AML-193 (cell line): Measurements from ENCODE around the gene HERPUD2.
"Not testable (repeated sequence)": the region's sequence is repeated elsewhere in the genome, so short reads cannot be mapped to it uniquely, and the experiment has no call there.

Experiments used
- DNase-seq, 2 experiments: peaks; one replicate each; lab custom pipeline; 2025; lab: John Stamatoyannopoulos, UW

The HERPUD2 gene

DNA sequence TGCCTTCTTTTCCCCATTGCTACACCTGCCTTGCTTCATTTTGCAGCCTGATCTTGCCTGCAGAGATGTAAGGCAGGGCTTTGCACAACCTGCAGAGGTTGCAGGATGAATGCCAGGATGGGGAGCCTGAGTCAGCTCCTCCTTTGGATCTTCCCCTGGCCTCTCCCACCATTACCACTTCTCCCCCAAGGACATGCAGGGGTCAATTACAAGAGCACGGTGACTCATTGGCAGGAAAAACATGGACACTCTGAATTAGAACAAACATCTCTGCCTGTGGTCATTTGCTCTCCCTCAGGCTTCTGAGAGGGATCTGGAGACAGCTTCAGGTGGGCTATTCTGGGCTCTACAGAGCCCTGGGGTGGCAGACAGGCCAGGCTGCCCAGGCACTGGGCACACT lies 89.2 kb downstream of the HERPUD2 start:
- no peak for DNase-seq

DNA sequence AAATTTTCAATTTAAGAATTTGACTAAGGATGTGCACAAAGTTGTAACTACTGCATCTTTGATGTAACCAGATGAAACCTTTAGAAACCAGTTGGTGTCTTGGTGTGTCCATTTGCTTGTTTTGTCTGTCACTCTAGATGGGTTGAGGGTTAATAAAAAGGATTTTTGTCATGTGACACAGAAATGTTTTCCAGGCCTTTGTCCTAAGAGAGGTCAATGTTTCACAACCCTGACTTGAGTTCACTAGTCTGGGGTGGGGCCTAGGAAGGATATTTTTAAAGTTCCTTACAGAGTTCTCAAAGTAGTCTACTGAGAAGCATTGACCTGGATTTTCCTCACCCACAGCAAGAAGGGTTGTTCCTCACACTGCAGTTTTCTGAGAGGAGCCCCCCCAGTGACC lies 90.3 kb downstream of the HERPUD2 start:
- no peak for DNase-seq

DNA sequence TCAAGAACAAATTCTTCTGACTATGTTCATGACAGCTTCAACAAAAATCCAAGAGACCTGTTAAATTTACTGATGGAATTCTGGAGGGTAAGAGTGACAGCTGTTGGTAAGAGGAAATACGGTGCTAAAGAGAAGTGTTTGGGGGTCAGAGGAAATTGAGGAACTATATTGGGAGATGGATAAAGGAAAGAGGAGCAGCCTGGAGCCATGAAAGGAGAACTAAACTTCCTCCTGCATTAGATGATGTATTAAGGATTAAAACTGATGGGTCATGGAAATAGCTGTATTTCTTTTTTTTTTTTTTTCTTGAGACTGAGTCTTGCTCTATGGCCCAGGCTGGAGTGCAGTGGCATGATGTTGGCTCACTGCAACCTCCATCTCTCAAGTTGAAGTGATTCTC lies 95.3 kb downstream of the HERPUD2 start:
- DNase-seq, result no peak

DNA sequence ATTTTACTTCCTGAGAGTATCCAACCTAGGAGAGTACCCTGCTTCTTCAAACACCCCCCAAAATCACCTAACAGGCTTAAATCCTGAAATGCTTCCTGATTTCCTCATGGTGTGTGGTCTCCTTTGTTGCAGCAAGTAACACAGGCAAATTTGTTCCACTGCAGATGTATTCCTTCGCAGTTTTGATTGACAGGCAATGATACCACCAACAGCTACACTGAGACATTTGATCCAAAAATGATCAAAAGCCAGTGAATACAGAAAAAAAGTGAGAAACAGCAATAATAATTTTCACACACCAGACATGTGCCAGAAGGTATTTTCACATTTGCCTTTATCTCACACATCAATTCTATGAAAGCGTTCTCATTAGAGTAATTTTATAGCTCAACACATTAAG lies 95.9 kb downstream of the HERPUD2 start:
- no peak for DNase-seq

DNA sequence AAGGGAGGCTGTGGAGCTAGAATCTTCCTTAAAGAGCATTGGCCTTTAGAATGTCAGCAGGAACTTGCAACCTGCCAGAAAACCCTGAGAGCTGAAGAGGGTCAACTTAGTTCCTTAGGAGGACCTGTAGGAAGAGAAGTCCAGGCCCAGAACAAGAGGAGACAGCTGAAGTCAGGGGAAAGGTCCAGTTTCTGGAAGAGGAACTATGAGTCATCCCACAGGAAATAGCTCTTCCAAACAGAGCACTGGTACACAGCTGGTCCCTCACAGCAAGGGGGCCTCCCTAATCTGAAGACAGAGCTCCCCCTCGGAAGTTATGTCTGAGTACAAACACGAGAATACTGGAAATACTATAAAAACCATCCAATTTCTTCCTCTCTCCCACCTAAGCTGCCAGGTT lies 98.9 kb downstream of the HERPUD2 start:
- no peak for DNase-seq

DNA sequence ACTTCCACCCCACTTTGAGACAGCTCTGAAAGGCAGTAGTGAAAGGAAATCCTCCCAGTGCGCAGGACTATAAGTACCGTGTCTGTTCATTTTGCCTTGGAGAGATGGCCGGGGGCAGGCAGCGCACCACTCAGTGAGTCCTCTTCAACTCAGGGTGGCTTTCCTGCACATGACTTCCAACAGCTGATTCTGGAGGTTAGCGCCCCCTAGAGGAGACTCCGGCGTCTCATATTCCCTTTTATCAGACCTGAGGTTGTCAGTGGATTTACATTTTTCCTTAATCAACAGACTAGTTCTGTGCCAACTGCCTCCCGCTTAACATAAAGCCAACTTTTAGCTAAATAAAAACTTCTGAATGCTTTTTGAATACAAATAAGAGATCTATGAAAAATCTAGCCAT lies 101.0 kb downstream of the HERPUD2 start:
- peak; percentile 0 to 2 for DNase-seq

DNA sequence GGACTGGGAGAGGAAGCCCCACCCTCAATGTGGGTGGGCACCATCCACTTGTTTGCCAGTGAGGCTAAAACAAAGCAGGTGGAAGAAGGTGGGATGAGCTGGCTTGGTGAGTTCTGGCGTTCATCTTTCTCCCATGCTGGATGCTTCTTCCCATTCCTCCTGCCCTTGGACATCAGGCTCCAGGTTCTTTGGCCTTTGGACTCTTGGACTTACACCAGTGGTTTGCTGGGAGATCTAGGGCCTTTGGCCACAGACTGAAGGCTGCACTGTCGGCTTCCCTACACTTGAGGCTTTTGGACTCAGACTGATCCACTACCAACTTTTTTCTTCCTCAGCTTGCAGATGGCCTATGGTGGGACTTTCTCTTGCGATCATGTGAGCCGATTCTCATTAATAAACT lies 106.3 kb downstream of the HERPUD2 start:
- no peak for DNase-seq

DNA sequence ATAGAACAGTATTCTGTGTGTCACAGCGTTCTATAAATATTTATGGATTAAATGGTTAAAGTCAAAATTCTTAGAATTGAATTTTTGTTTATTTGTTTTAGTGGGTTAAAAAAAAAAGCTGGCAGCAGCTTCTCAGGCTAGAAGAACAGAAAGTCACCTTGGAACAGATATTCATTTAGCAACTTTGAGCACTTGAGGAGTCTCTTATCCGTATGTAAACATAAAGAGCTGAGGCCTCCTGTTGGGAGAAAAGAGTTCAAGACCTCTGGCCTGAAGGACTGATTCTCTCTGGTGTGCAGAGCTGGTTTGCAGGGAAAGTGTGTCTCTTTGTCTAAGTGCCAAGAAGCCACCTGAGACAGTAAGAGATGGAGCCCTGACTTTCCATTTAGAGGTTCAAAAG lies 109.9 kb downstream of the HERPUD2 start:
- DNase-seq, result no peak

DNA sequence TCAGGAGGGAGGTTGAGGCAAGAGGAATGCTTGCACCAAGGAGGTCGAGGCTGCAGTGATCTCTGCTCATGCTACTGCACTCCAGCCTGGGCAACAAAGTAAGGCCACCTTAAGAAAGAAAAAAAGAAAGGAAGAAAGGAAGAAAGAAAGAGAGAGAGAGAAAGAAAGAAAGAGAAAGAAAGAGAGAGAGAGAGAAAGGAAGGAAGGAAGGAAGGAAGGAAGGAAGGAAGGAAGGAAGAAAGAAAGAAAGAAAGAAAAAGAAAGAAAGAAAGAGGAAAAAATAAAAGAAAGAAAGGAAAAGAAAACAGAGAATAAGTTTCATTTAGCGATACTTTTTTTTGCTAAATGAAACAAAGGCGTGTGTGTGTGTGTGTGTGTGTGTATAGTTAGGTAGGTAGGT lies 110.4 kb downstream of the HERPUD2 start:
- not testable (repeated sequence) for DNase-seq
